Bronchial epithelial cell (primary cell): ENCODE results near the gene MYH6. TPM values are rescaled to one million over a fixed set of nuclear protein-coding genes. Genes with fewer than 3 reads are reported as not detected.

Experiments
- DNase-seq: peaks from one replicate; pipeline ENCODE4 v3.0.0-alpha.2; 2010; ENCODE audit warnings: low read depth
- FAIRE-seq: peaks from 2 replicates; lab custom pipeline; 2011; peaks lifted over from hg19 to GRCh38; lab: Jason Lieb, UNC
- H3K27me3 ChIP-seq: 2 replicates; pipeline ENCODE4 v1.5.1; 2011; ENCODE audit warnings: low read length; ENCODE audit not compliant: control insufficient read depth, insufficient read depth
- H3K36me3 ChIP-seq: 2 replicates; pipeline ENCODE4 v1.5.1; 2011; ENCODE audit warnings: low read length; ENCODE audit not compliant: control insufficient read depth, insufficient read depth
- H3K4me3 ChIP-seq: 2 replicates; pipeline ENCODE4 v1.5.1; 2011; ENCODE audit warnings: mild to moderate bottlenecking, low read depth, low read length, control low read depth
- CTCF ChIP-seq: IDR thresholded peaks from 2 replicates; pipeline ENCODE4 v1.5.1; 2011; ENCODE audit warnings: mild to moderate bottlenecking, moderate library complexity, low read length, control low read depth, inconsistent platforms; ENCODE audit not compliant: insufficient read depth, severe bottlenecking
- total RNA-seq: library from RNA; depleted of rRNA; stranded (reverse); fragments of >200 nt; gene quantifications from 2 replicates; pipeline ENCODE4 v1.2.1, GENCODE V29; 2014

Gene MYH6
- total RNA-seq, 1 donor from 2014 or later = not detected

DNA sequence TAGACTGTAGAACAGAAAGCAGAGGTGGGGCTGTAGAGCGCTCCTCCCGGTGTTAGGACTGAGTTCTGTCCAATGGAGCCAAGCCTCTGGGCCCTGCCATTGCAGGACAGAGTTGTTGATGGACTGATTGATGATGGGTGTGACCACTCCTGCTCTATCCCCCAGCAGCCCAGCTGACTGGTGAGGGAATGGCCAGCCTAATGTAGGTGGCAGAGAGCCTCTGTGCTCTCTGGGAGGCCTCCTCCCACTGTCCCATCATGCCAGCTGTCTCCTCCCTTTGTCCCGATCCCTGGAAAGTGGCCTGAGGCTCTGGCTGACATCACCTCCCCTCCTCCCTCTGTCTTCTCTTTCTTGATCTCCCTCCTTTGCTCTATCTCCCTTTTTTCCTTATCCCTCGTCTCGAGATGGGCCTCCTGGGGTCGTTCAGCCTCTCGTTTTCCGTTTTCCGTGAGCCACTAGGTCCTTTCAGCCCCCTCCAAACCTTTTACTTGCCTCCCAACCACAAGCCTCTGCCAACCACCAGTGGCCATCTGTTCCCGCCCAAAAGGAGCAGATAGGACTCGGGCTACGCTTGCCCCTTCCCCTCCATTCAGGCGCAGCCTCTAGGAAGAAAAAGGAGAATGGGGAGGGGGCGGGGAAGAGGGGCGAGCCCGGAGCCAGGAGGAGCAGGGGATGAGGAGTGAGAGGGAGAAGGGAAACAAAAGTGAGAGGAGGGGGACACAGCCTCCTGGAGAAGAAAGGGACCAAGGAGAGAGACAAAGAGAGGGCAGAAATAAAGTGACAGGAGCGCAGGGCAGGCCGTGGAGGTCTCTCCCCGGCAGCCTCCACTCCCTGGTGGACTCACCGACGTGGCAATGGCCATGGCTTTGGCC lies 43.7 kb downstream of the MYH6 start:
- no peak for TF ChIP-seq CTCF
- Histone ChIP-seq H3K4me3 (peak overlapping the region; percentile 52), H3K27me3 (no peaks in the 10 kb centered on the region), H3K36me3 (peaks cover 8% of the 10 kb centered on the region)
- DNase-seq (no peak), FAIRE-seq (no peak)

DNA sequence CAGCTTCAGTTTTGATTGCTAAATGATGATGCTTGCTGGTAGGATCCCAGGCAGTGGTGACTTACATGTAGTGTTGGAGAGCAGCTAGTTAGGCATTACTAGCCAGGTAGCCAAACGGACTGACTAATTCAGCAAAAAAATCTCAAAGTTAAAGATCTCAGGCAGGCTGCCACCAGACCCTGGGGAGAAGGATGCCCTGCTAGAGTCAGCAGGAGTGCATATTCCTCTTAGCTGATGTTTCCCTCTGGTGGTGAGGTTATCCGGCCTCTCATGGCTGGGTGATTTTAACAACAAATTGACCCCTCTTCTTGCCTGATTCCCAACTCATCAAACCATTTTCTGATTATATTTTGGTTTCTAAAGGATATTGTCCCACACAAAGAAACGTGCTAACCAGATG lies 45.9 kb downstream of the MYH6 start:
- no peak for FAIRE-seq

DNA sequence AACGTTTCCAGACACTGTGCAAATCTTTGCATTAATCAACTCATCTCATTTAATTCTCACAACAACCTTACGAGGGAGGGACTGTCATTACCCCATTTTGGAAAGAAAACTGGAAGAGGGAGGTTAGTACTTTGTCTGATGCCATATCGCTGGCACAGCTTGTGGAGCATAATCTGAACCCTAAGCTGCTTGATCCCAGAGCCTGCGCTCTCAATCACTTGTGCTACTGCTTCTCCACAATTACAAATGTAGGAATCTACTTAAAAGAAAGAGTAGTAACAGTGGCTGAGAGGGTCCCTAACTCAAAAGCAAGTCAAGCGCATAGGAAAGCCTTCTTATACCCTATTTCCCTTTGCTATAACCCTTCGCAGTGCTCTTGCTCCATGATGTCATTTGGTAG lies 46.3 kb downstream of the MYH6 start:
- Histone ChIP-seq H3K4me3 (no peak overlapping the region), H3K36me3 (peaks cover 8% of the 10 kb centered on the region), H3K27me3 (no peaks in the 10 kb centered on the region)
- DNase-seq (no peak), FAIRE-seq (no peak)
- no peak for TF ChIP-seq CTCF

More for the DNA sequence above, 45.9 kb downstream of the MYH6 start:
- TF ChIP-seq CTCF = no peak
- Histone ChIP-seq H3K36me3 (peaks cover 8% of the 10 kb centered on the region), H3K4me3 (no peak overlapping the region), H3K27me3 (no peaks in the 10 kb centered on the region)
- no peak for DNase-seq

DNA sequence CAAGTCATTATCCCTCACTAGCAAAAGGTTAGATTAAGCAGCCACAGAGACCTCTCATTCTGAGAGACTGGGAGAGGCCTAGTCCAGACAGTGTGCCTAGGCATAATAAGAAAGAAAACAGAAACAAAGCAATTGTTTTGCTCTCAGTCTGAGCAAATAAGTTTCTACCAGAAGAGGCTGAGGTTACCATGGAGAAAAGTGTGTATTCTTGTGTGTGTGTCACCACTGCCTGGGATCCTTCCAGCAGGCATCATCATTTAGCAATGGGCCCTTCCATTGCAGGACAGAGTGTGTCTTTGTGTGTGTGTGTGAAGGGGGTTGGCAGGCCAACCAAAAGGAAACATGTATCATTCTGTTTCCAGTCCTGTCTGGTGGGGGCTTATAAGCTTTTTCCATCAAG lies 46.8 kb downstream of the MYH6 start:
- DNase-seq (peak; percentile 15), FAIRE-seq (peak; percentile 62)
- H3K36me3 ChIP-seq = peaks cover 8% of the 10 kb centered on the region
- no peak overlapping the region for H3K4me3 ChIP-seq
- H3K27me3 ChIP-seq = no peaks in the 10 kb centered on the region
- no peak for TF ChIP-seq CTCF

DNA sequence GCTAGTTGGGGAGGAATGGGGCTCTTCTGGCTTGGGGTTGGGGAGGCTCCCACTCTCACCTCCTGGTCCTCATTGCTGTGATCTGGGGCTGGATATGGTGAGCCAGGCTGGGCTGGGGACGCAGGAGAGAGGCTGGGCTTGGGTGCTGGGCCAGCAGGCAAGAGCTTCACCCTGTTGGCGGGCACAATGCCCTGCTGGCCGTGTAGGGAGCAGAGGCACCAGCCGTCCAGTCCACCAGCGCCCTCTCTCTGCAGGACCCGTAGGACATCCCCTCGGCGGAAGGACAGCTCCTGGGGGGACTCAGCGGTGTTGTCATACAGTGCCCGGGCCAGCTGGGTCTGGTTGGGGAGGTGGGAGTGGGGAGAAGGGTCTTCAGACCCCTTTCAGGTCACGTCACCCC lies 47.6 kb downstream of the MYH6 start:
- TF ChIP-seq CTCF = peak; percentile 18
- no peak for FAIRE-seq
- DNase-seq = no peak

More for the DNA sequence above, 47.6 kb downstream of the MYH6 start:
- no peak overlapping the region for H3K4me3 ChIP-seq
- no peaks in the 10 kb centered on the region for H3K27me3 ChIP-seq
- H3K36me3 ChIP-seq = peaks cover 8% of the 10 kb centered on the region
